ENCODE data around the gene SLC25A44.

- TF ChIP-seq GATA2 (IDR thresholded peaks at IDR 0.05; ENCODE audit: low read depth, low read length): no peak
- no peak for TF ChIP-seq GATA3 (IDR thresholded peaks at IDR 0.05; ENCODE audit: low read depth, low read length)
Measured at GRCh38 chr1:156238248-156238647, 44.3 kb downstream of the SLC25A44 start.

Data from SH-SY5Y (cell line).